HL-60 (cell line): ENCODE measurements around the gene CRLF3.
"Not testable (repeated sequence)": the region's sequence is repeated elsewhere in the genome, so short reads cannot be mapped to it uniquely, and the experiment has no call there.

ENCODE experiments used
- GABPA ChIP-seq: IDR thresholded peaks from 2 replicates; pipeline ENCODE4 v1.6.1; 2012; ENCODE audit warnings: low read depth
- POLR2AphosphoS5 ChIP-seq: IDR thresholded peaks from 2 replicates; pipeline ENCODE4 v1.6.1; 2012; ENCODE audit warnings: low read depth
- SPI1 ChIP-seq: IDR thresholded peaks from 2 replicates; pipeline ENCODE4 v1.6.1; 2012; ENCODE audit warnings: low read depth, mild to moderate bottlenecking, borderline replicate concordance
- TF ChIP-seq, protein P1 (sequence below): IDR thresholded peaks from one replicate; pipeline ENCODE4 v1.5.1; 2011; ENCODE audit warnings: low read length, control low read depth, inconsistent platforms; ENCODE audit not compliant: insufficient read depth
- TF ChIP-seq, protein P2 (sequence below): IDR thresholded peaks from 2 replicates; pipeline ENCODE4 v1.6.1; 2012; ENCODE audit warnings: low read depth; ENCODE audit not compliant: insufficient replicate concordance

DNA sequence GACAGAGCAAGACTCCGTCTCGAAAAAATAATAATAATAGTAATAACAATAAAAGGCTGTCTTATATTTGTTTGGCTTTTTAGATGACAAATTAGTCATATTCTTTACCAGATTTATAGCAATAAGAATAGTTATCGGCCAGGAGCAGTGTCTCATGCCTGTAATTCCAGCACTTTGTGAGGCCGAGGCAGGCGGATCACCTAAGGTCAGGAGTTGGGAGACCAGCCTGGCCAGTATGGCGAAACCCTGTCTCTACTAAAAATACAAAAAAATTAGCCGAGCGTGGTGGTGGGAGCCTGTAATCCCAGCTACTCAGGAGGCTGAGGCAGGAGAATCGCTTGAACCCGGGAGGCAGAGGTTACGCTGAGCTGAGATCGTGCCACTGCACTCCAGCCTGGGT is 10.3 kb downstream of the CRLF3 start:
- TF ChIP-seq, protein P1, sequence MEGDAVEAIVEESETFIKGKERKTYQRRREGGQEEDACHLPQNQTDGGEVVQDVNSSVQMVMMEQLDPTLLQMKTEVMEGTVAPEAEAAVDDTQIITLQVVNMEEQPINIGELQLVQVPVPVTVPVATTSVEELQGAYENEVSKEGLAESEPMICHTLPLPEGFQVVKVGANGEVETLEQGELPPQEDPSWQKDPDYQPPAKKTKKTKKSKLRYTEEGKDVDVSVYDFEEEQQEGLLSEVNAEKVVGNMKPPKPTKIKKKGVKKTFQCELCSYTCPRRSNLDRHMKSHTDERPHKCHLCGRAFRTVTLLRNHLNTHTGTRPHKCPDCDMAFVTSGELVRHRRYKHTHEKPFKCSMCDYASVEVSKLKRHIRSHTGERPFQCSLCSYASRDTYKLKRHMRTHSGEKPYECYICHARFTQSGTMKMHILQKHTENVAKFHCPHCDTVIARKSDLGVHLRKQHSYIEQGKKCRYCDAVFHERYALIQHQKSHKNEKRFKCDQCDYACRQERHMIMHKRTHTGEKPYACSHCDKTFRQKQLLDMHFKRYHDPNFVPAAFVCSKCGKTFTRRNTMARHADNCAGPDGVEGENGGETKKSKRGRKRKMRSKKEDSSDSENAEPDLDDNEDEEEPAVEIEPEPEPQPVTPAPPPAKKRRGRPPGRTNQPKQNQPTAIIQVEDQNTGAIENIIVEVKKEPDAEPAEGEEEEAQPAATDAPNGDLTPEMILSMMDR, result not testable (repeated sequence)
- TF ChIP-seq POLR2AphosphoS5, GABPA, SPI1: not testable (repeated sequence)
- TF ChIP-seq, protein P2, sequence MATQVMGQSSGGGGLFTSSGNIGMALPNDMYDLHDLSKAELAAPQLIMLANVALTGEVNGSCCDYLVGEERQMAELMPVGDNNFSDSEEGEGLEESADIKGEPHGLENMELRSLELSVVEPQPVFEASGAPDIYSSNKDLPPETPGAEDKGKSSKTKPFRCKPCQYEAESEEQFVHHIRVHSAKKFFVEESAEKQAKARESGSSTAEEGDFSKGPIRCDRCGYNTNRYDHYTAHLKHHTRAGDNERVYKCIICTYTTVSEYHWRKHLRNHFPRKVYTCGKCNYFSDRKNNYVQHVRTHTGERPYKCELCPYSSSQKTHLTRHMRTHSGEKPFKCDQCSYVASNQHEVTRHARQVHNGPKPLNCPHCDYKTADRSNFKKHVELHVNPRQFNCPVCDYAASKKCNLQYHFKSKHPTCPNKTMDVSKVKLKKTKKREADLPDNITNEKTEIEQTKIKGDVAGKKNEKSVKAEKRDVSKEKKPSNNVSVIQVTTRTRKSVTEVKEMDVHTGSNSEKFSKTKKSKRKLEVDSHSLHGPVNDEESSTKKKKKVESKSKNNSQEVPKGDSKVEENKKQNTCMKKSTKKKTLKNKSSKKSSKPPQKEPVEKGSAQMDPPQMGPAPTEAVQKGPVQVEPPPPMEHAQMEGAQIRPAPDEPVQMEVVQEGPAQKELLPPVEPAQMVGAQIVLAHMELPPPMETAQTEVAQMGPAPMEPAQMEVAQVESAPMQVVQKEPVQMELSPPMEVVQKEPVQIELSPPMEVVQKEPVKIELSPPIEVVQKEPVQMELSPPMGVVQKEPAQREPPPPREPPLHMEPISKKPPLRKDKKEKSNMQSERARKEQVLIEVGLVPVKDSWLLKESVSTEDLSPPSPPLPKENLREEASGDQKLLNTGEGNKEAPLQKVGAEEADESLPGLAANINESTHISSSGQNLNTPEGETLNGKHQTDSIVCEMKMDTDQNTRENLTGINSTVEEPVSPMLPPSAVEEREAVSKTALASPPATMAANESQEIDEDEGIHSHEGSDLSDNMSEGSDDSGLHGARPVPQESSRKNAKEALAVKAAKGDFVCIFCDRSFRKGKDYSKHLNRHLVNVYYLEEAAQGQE, result not testable (repeated sequence)
